Neural cell (in vitro differentiated cells): Measurements from ENCODE around the gene ELMO2. TPM values are rescaled to one million over a fixed set of nuclear protein-coding genes. Genes with fewer than 3 reads are reported as not detected.

Source experiments
- H2AFZ ChIP-seq: fragments of 200-600, 300-800 bp; sonication (generic), shearing (Covaris generic); 2 replicates; pipeline ENCODE4 v1.6.0; 2014; ENCODE audit warnings: low read depth, mild to moderate bottlenecking, antibody characterized with exemption, low read length, moderate library complexity
- H3F3A ChIP-seq: fragments of 200-600 bp; shearing (Covaris generic); 2 replicates; pipeline ENCODE4 v1.6.1; 2016; ENCODE audit warnings: mild to moderate bottlenecking, moderate library complexity, mixed read lengths, antibody characterized with exemption, low read length; ENCODE audit not compliant: insufficient read depth, poor library complexity, severe bottlenecking
- H3K27ac ChIP-seq: fragments of 200-600, 300-800 bp; sonication (generic), shearing (Covaris generic); 2 replicates; pipeline ENCODE4 v1.5.1; 2014; ENCODE audit warnings: mild to moderate bottlenecking, low read length, moderate library complexity
- H3K27me3 ChIP-seq: fragments of 300-800, 200-600 bp; sonication (generic), shearing (Covaris generic); 2 replicates; pipeline ENCODE4 v1.6.0; 2014; ENCODE audit warnings: mild to moderate bottlenecking, low read depth, low read length, moderate library complexity; ENCODE audit not compliant: insufficient read depth
- H3K36me3 ChIP-seq: fragments of 300-800, 200-600 bp; sonication (generic), shearing (Covaris generic); 2 replicates; pipeline ENCODE4 v1.5.1; 2014; ENCODE audit warnings: mild to moderate bottlenecking, antibody characterized with exemption, low read length, moderate library complexity; ENCODE audit not compliant: insufficient read depth
- H3K4me2 ChIP-seq: fragments of 300-800, 200-600 bp; sonication (generic), shearing (Covaris generic); 2 replicates; pipeline ENCODE4 v1.6.0; 2014; ENCODE audit warnings: mild to moderate bottlenecking, low read length
- H3K4me3 ChIP-seq: fragments of 300-800, 200-600 bp; sonication (generic), shearing (Covaris generic); 2 replicates; pipeline ENCODE4 v1.5.1; 2014; ENCODE audit warnings: mild to moderate bottlenecking, low read length, moderate library complexity
- H3K79me2 ChIP-seq: fragments of 200-600 bp; shearing (Covaris generic); replicated peaks from 2 replicates; pipeline ENCODE4 v1.6.0; 2014; ENCODE audit warnings: mild to moderate bottlenecking, low read length, moderate library complexity; ENCODE audit not compliant: insufficient read depth
- H3K9ac ChIP-seq: fragments of 300-800, 200-600 bp; sonication (generic), shearing (Covaris generic); 2 replicates; pipeline ENCODE4 v1.6.1; 2016; ENCODE audit warnings: mild to moderate bottlenecking, low read length, mixed read lengths
- H3K9me2 ChIP-seq: fragments of 200-600 bp; shearing (Covaris generic); 2 replicates; pipeline ENCODE4 v1.6.1; 2016; ENCODE audit warnings: mild to moderate bottlenecking, low read length, mixed read lengths; ENCODE audit not compliant: insufficient read depth
- H3K9me3 ChIP-seq: fragments of 200-600, 300-800 bp; sonication (generic), shearing (Covaris generic); 2 replicates; pipeline ENCODE4 v1.6.1; 2016; ENCODE audit warnings: mild to moderate bottlenecking, mixed run types, low read length, moderate library complexity, mixed read lengths
- H4K20me1 ChIP-seq: fragments of 200-600 bp; shearing (Covaris generic); 2 replicates; pipeline ENCODE4 v1.6.1; 2016; ENCODE audit warnings: mild to moderate bottlenecking, mixed run types; ENCODE audit not compliant: insufficient read depth
- CTCF ChIP-seq: fragments of 450-650 bp; IDR thresholded peaks from 2 replicates; pipeline ENCODE4 v1.5.1; 2014; ENCODE audit warnings: antibody characterized with exemption, mild to moderate bottlenecking, moderate library complexity; ENCODE audit not compliant: poor library complexity, severe bottlenecking
- EP300 ChIP-seq: fragments of 450-650 bp; conservative IDR thresholded peaks from 2 replicates; pipeline ENCODE4 v1.6.1; 2014; ENCODE audit warnings: antibody characterized with exemption, mild to moderate bottlenecking, moderate library complexity; ENCODE audit not compliant: poor library complexity, severe bottlenecking
- EZH2 ChIP-seq: fragments of 200-600, 300-800 bp; shearing (Covaris generic), sonication (generic); IDR thresholded peaks from 2 replicates; pipeline ENCODE4 v1.6.1; 2014; ENCODE audit warnings: antibody characterized with exemption, low read length, borderline replicate concordance, mild to moderate bottlenecking; ENCODE audit not compliant: insufficient read depth, poor library complexity, severe bottlenecking
- MXI1 ChIP-seq: fragments of 450-650 bp; conservative IDR thresholded peaks from 2 replicates; pipeline ENCODE4 v1.6.1; 2014; ENCODE audit warnings: antibody characterized with exemption, mild to moderate bottlenecking; ENCODE audit not compliant: poor library complexity, severe bottlenecking
- POLR2AphosphoS5 ChIP-seq: IDR thresholded peaks from 2 replicates; pipeline ENCODE4 v1.6.1; 2012
- RAD21 ChIP-seq: fragments of 450-650 bp; conservative IDR thresholded peaks from 2 replicates; pipeline ENCODE4 v1.6.1; 2014; ENCODE audit warnings: antibody characterized with exemption, mild to moderate bottlenecking, moderate library complexity
- REST ChIP-seq: IDR thresholded peaks from 2 replicates; pipeline ENCODE4 v1.6.1; 2012; ENCODE audit warnings: borderline replicate concordance
- SMC3 ChIP-seq: fragments of 450-650 bp; conservative IDR thresholded peaks from 2 replicates; pipeline ENCODE4 v1.6.1; 2014; ENCODE audit warnings: antibody characterized with exemption, mild to moderate bottlenecking, moderate library complexity; ENCODE audit not compliant: poor library complexity
- TAF1 ChIP-seq: IDR thresholded peaks from 2 replicates; pipeline ENCODE4 v1.6.1; 2012; ENCODE audit warnings: low read depth
- polyA plus RNA-seq: library from polyadenylated mRNA; depleted of rRNA; stranded (reverse); fragments of >200 nt; gene quantifications from 2 replicates; pipeline ENCODE4 v1.2.3, GENCODE V29; 2014

Gene ELMO2
- polyA plus RNA-seq, 1 donor from 2014 or later: 72.0 TPM

- no peak overlapping the region for H3K27ac ChIP-seq
- no peaks in the 10 kb centered on the region for H3K9me2 ChIP-seq
- no peak for TF ChIP-seq EZH2
- TF ChIP-seq MXI1: no peak
- no peak for TF ChIP-seq SMC3
- TF ChIP-seq TAF1: no peak
- TF ChIP-seq RAD21: no peak
- TF ChIP-seq POLR2AphosphoS5: no peak
- TF ChIP-seq REST: no peak
- TF ChIP-seq EP300: no peak
- no peak for TF ChIP-seq CTCF
- no peaks in the 10 kb centered on the region for H3F3A ChIP-seq
- H3K79me2 ChIP-seq: no peaks in the 10 kb centered on the region
- no peaks in the 10 kb centered on the region for H3K9me3 ChIP-seq
- H2AFZ ChIP-seq: no peak overlapping the region
- H3K4me2 ChIP-seq: no peak overlapping the region
- no peaks in the 10 kb centered on the region for H3K27me3 ChIP-seq
- no peaks in the 10 kb centered on the region for H3K36me3 ChIP-seq
- H3K9ac ChIP-seq: no peak overlapping the region
- H3K4me3 ChIP-seq: no peak overlapping the region
- H4K20me1 ChIP-seq: no peaks in the 10 kb centered on the region
Observed at GRCh38 chr20:46356195-46357029, 50.0 kb downstream of the ELMO2 start.

- Histone ChIP-seq H3K9ac (no peak overlapping the region), H3K4me2 (no peak overlapping the region), H4K20me1 (no peaks in the 10 kb centered on the region)
Observed at GRCh38 chr20:46355778-46356177, 50.6 kb downstream of the ELMO2 start.

More at GRCh38 chr20:46355778-46356177, 50.6 kb downstream of the ELMO2 start:
- Histone ChIP-seq H3K4me3 (no peak overlapping the region), H3F3A (no peaks in the 10 kb centered on the region), H2AFZ (no peak overlapping the region), H3K36me3 (no peaks in the 10 kb centered on the region), H3K9me2 (no peaks in the 10 kb centered on the region), H3K27me3 (no peaks in the 10 kb centered on the region), H3K27ac (no peak overlapping the region), H3K79me2 (no peaks in the 10 kb centered on the region), H3K9me3 (no peaks in the 10 kb centered on the region)
- TF ChIP-seq TAF1 (no peak), CTCF (no peak), POLR2AphosphoS5 (no peak), REST (no peak), RAD21 (no peak), SMC3 (no peak), EP300 (no peak)
